Thyroid gland (tissue), 4 donors: ENCODE data around the gene CCN5. TPM values are rescaled to one million over a fixed set of nuclear protein-coding genes. Genes with fewer than 3 reads are reported as not detected.

Experiments
- DNase-seq, 2 donors: peaks; one replicate each; pipeline ENCODE4 v3.0.0-alpha.2; 2019
- H3K27ac ChIP-seq, 3 donors: fragments of 200-600 bp; sonication (generic); 1 replicate in 2 of 3; 2 replicates in 1 of 3; pipeline ENCODE4 v1.5.1; 2016 to 2019; ENCODE audit warnings: mild to moderate bottlenecking in 1 of 3, moderate library complexity in 1 of 3
- H3K27me3 ChIP-seq: fragments of 200-600 bp; sonication (generic); one replicate; pipeline ENCODE4 v1.5.1; 2019
- H3K36me3 ChIP-seq, 2 donors: fragments of 200-600 bp; sonication (generic); one replicate each; pipeline ENCODE4 v1.5.1; 2016 to 2019
- H3K4me1 ChIP-seq, 2 donors: fragments of 200-600 bp; sonication (generic); one replicate each; pipeline ENCODE4 v1.5.1; 2017 to 2019
- H3K4me3 ChIP-seq, 3 donors: fragments of 200-600 bp; sonication (generic); replicated peaks in 1 of 3; 1 replicate in 2 of 3; 2 replicates in 1 of 3; pipeline ENCODE4 v1.5.1; 2016; ENCODE audit warnings: mild to moderate bottlenecking in 1 of 3
- H3K9me3 ChIP-seq: fragments of 200-600 bp; sonication (generic); one replicate; pipeline ENCODE4 v1.5.1; 2017
- CTCF ChIP-seq, 6 experiments: fragments of 200-600 bp in 3 of 6; fragments of 450-650 bp in 3 of 6; sonication (generic) in 3 of 6; IDR thresholded peaks; one replicate each; pipeline ENCODE4 v1.5.1; 2016 to 2019; ENCODE audit warnings: antibody characterized with exemption in 6 of 6, mild to moderate bottlenecking in 2 of 6, inconsistent platforms in 1 of 6, moderate library complexity in 1 of 6
- POLR2A ChIP-seq, 2 donors: fragments of 450-650 bp; IDR thresholded peaks; one replicate each; pipeline ENCODE4 v1.6.1; 2017; ENCODE audit warnings: antibody characterized with exemption in 2 of 2, mild to moderate bottlenecking in 2 of 2, moderate library complexity in 1 of 2
- WGBS, 2 donors: methylation state at CpG; one replicate each; pipeline ENCODE4 v1.1.5; 2017; 5-methylcytosine and 5-hydroxymethylcytosine counted together
- intact Hi-C: fragments of 100-400 bp; cut with DNase I; formaldehyde crosslinking; loops from one replicate; pipeline ENCODE4 v1.15.1; 2023
- total RNA-seq, 4 donors: library from RNA; depleted of rRNA; stranded (reverse); fragments of >200 nt; gene quantifications; one replicate each; pipeline ENCODE4 v1.2.3, GENCODE V29; 2016

Gene CCN5
- total RNA-seq, 4 donors from 2014 or later = 4.7 to 47.6 (median 26.6) TPM

GRCh38 chr20:44691424-44692423 is 23.4 kb upstream of the CCN5 start:
- WGBS, 2 donors = 72 to 75% methylated on average over 7 of the region's 7 CpGs
- no peak overlapping the region for H3K4me3 ChIP-seq
- TF ChIP-seq POLR2A (IDR thresholded peaks at IDR 0.05) (no peak), CTCF (IDR thresholded peaks at IDR 0.05) (no peak)
- no peaks in the 10 kb centered on the region for H3K9me3 ChIP-seq
- no peaks in the 10 kb centered on the region for H3K36me3 ChIP-seq
- peaks cover 0 to 14% of the 10 kb centered on the region in 2 donors for H3K4me1 ChIP-seq
- intact Hi-C loops = no loop called here
- peak overlapping the region; percentile 31 to 51 (median 45) for H3K27ac ChIP-seq
- H3K27me3 ChIP-seq = no peaks in the 10 kb centered on the region
- DNase-seq = no peak

- peak; percentile 28 to 42 for DNase-seq
- Histone ChIP-seq H3K4me1 (peaks cover 0 to 14% of the 10 kb centered on the region in 2 donors), H3K27ac (peak overlapping the region; percentile 14 to 65 (median 51)), H3K27me3 (no peaks in the 10 kb centered on the region), H3K9me3 (no peaks in the 10 kb centered on the region), H3K4me3 (no peak overlapping the region), H3K36me3 (no peaks in the 10 kb centered on the region)
- WGBS, 2 donors = 34 to 37% methylated on average over 7 of the region's 7 CpGs
- intact Hi-C loops = no loop called here
- TF ChIP-seq CTCF (IDR thresholded peaks at IDR 0.05) = no peak
- TF ChIP-seq POLR2A (IDR thresholded peaks at IDR 0.05) = no peak
Measured at GRCh38 chr20:44692932-44693480, 22.2 kb upstream of the CCN5 start.

GRCh38 chr20:44693627-44694026 is 21.5 kb upstream of the CCN5 start:
- TF ChIP-seq CTCF (IDR thresholded peaks at IDR 0.05) = no peak
- TF ChIP-seq POLR2A (IDR thresholded peaks at IDR 0.05) = no peak
- H3K4me3 ChIP-seq = no peak overlapping the region
- H3K27me3 ChIP-seq = no peaks in the 10 kb centered on the region
- no peaks in the 10 kb centered on the region for H3K36me3 ChIP-seq
- no peak for DNase-seq
- H3K27ac ChIP-seq = peak overlapping the region in 2 of 3 donors; percentile 14 to 26
- no peaks in the 10 kb centered on the region for H3K9me3 ChIP-seq
- peaks cover 0 to 14% of the 10 kb centered on the region in 2 donors for H3K4me1 ChIP-seq
- intact Hi-C loops = no loop called here

GRCh38 chr20:44694159-44694558 is 21.0 kb upstream of the CCN5 start:
- TF ChIP-seq POLR2A (IDR thresholded peaks at IDR 0.05) (no peak), CTCF (IDR thresholded peaks at IDR 0.05) (no peak)

GRCh38 chr20:44695295-44695673 is 19.9 kb upstream of the CCN5 start:
- 50 to 71% methylated on average over 2 of the region's 2 CpGs for WGBS, 2 donors
- H3K27me3 ChIP-seq = no peaks in the 10 kb centered on the region
- no peak overlapping the region for H3K4me3 ChIP-seq
- DNase-seq = no peak
- peaks cover 0 to 14% of the 10 kb centered on the region in 2 donors for H3K4me1 ChIP-seq
- TF ChIP-seq CTCF (IDR thresholded peaks at IDR 0.05) = no peak
- TF ChIP-seq POLR2A (IDR thresholded peaks at IDR 0.05) = no peak
- H3K9me3 ChIP-seq = no peaks in the 10 kb centered on the region
- intact Hi-C loops = no loop called here
- peak overlapping the region in 1 of 3 donors; percentile 30 for H3K27ac ChIP-seq
- no peaks in the 10 kb centered on the region for H3K36me3 ChIP-seq

More at GRCh38 chr20:44694159-44694558, 21.0 kb upstream of the CCN5 start:
- no peaks in the 10 kb centered on the region for H3K27me3 ChIP-seq
- H3K27ac ChIP-seq = peak overlapping the region in 1 of 3 donors; percentile 37
- H3K36me3 ChIP-seq = no peaks in the 10 kb centered on the region
- no peak for DNase-seq
- peaks cover 0 to 14% of the 10 kb centered on the region in 2 donors for H3K4me1 ChIP-seq
- no peak overlapping the region for H3K4me3 ChIP-seq
- no peaks in the 10 kb centered on the region for H3K9me3 ChIP-seq
- intact Hi-C loops = no loop called here
- 93 to 100% methylated on average over 4 of the region's 4 CpGs for WGBS, 2 donors
